ENCODE results near the gene PDS5B.

- no peak for TF ChIP-seq CTCF (conservative IDR thresholded peaks at IDR 0.05)
- TF ChIP-seq ZFX (IDR thresholded peaks at IDR 0.05) = no peak
Measured at GRCh38 chr13:32585550-32586079, 637 bp upstream of the PDS5B start.
